Mammary epithelial cell (primary cell): ENCODE data around the gene SCO2.

ENCODE experiments used
- EZH2 ChIP-seq: IDR thresholded peaks from 2 replicates; pipeline ENCODE4 v1.6.1; 2012; ENCODE audit warnings: low read length, inconsistent platforms, borderline replicate concordance
- TF ChIP-seq, protein P1 (sequence below), 2 donors: IDR thresholded peaks in 1 of 2; conservative IDR thresholded peaks in 1 of 2; 2 replicates each; pipeline ENCODE4 v1.5.1; 2011 to 2012; ENCODE audit warnings: inconsistent platforms in 2 of 2, low read length in 2 of 2, mild to moderate bottlenecking in 2 of 2, control low read depth in 1 of 2, low read depth in 1 of 2; ENCODE audit not compliant: insufficient read depth in 1 of 2; ENCODE audit errors: extremely low read depth in 1 of 2

DNA sequence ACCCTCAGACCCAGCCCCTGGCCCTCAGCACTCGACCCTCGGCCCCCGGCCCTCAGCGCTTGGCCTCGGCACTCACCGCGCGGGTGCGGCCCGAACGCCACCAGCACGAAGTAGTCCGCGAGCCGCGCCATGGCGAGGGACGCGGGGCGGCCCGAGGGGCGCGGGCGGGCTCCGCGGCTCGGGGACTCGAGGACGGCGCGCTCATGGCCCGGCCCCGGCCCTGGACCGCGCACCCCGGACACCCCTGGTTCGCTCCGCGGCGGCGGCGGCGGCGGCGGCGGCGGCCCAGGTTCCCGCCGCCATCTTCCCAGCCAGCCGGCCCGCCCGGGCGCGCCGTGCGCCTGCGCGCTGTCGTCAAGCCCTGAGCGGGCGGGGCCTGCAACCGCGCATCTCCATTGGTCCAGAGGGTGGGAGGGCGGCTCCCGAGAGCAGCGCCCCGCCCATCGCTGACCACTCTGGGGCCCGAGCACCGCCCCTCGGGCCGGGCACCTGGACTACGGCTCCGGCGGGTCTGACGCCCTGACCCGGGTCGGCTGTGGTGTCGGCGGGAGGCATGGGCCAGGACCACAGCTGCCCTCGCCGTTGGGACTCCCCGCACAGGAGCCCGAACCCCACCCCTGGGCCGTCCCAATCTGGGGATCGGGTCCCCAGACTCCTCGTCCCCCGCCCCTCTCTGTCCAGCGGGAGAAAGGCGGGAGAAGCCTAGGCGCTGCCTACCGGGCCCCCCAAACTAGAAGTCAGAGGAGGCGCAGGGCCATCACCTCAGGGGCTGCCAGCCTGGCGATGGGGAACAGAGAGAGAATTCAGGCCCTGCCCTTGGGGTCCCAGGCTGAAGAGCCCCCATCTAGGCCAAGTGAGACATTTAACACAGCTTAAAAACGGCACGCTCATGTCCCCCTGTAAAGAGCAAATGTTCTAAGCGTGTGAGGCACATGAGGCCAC, 50.4 kb downstream of the SCO2 start, which contains the start of gene SBF1:
- TF ChIP-seq, protein P1, sequence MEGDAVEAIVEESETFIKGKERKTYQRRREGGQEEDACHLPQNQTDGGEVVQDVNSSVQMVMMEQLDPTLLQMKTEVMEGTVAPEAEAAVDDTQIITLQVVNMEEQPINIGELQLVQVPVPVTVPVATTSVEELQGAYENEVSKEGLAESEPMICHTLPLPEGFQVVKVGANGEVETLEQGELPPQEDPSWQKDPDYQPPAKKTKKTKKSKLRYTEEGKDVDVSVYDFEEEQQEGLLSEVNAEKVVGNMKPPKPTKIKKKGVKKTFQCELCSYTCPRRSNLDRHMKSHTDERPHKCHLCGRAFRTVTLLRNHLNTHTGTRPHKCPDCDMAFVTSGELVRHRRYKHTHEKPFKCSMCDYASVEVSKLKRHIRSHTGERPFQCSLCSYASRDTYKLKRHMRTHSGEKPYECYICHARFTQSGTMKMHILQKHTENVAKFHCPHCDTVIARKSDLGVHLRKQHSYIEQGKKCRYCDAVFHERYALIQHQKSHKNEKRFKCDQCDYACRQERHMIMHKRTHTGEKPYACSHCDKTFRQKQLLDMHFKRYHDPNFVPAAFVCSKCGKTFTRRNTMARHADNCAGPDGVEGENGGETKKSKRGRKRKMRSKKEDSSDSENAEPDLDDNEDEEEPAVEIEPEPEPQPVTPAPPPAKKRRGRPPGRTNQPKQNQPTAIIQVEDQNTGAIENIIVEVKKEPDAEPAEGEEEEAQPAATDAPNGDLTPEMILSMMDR (conservative IDR thresholded peaks at IDR 0.05 in 1 of 2, IDR thresholded peaks at IDR 0.05 in 1 of 2; ENCODE audit: extremely low read depth in 1 of 2, insufficient read depth in 1 of 2, low read depth in 1 of 2, low read length in 2 of 2), result no peak
- TF ChIP-seq EZH2, result no peak
